GM19239 (cell line): ENCODE measurements around the gene TTC33.

ENCODE experiments used
- DNase-seq: peaks from one replicate; pipeline ENCODE4 v3.0.0; 2011; ENCODE audit warnings: low spot score; ENCODE audit not compliant: insufficient read length
- FAIRE-seq: peaks from 2 replicates; lab custom pipeline; 2011; peaks lifted over from hg19 to GRCh38; lab: Jason Lieb, UNC

TTC33 gene

GRCh38 chr5:40554054-40554453, 201.7 kb downstream of the TTC33 start:
- FAIRE-seq (no peak), DNase-seq (no peak)

DNA sequence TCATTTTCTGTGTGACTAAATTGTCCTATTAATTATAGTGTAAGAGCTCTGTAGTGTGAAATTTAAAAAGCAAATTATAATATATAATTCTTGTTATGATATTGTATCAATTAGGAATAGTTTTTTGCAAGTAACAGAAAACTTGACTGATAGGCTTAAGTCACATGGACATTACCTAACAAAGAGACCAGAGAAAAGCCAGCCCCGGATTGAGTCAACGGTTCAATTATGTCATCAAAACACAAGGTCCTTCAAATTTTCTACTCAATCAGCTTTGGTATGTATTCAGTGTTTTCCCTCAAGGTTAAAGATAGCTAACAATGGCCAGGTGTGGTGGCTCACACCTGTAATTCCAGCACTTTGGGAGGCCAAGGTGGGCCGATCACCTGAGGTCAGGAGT, 202.8 kb downstream of the TTC33 start:
- FAIRE-seq, result no peak

GRCh38 chr5:40551496-40552491, 204.0 kb downstream of the TTC33 start:
- DNase-seq, result no peak
- FAIRE-seq, result no peak

More for the DNA sequence above, 202.8 kb downstream of the TTC33 start:
- DNase-seq, result no peak

DNA sequence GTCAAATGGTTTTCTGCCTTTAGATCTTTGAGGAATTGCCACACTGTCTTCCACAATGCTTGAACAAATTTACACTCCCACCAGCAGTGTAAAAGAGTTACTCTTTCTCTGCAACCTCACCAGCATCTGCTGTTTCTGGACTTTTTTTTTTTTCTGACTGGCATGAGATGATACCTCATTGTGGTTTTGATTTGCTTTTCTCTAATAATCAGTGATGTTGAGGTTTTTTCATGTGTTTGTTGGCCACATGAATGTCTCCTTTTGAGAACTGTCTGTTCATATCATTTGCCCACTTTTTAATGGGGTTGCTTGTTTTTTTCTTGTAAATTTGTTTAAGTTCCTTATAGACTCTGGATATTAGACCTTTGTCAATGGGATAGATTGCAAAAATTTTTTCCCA, 205.3 kb downstream of the TTC33 start:
- no peak for DNase-seq
- FAIRE-seq, result no peak

DNA sequence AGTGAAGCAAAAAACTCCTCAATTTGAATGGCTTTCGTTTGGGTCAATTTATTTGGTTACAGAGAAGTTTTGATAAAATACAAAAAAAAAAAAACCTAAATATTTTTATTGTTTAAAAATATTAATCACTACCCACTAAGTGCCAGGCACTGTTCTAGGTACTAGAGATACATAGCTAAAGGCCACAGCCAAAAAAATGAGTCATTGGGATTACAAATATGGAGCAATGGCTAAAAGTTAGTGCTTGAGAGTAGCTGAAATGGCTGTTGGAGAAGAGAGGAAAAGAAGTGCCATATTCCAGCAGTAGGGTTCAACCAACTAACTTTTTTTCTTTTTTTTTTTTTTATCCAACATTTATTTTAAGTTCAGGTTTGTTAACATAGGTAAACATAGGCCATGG, 206.1 kb downstream of the TTC33 start:
- DNase-seq (no peak), FAIRE-seq (no peak)

DNA sequence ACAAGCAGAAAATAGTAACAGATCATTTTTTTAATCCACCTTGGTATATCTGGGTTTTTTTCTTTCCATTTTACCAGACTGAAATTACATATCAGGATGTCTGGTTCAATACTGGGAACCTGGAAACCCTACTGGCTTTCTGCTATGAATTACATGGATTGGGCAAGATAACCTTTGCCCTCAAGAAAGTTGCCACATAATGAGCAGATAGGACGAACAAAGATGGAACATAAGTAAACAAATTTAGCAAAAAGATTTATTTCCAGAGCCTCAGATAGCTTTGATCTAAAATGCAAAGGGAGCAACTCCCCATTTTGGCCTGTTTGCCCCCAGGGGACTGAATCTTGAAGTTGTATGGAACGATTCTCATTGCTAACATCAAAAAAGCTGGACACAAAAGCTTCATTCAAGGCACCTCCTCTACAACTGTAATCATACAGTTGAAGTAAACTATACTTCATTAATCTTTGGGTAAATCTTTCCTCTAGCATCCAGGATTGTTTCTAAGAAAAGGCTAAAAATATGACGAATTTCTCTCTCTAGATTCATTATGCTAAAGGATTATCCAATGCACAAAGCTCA, 207.7 kb downstream of the TTC33 start:
- FAIRE-seq (no peak), DNase-seq (no peak)

DNA sequence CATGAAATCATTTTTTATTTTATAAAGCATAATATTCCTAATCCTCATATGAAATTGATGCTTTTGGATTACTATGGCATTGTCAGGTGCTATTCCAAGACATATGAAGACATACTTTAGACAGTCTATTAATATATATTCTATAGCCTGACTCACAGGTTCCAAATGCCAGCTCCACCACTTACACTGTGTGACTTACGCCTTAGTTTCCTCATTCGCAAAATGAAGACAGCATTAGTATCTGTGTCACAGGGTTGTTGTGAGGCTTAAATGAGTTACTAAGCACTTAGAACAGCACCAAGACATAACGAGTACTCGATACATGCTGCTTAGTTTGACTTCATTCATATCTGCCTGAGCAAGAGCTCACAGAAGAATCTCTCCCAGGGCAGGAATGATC, 208.2 kb downstream of the TTC33 start:
- FAIRE-seq, result no peak
- DNase-seq, result no peak

GRCh38 chr5:40540301-40540700, 215.5 kb downstream of the TTC33 start:
- DNase-seq, result no peak
- no peak for FAIRE-seq

DNA sequence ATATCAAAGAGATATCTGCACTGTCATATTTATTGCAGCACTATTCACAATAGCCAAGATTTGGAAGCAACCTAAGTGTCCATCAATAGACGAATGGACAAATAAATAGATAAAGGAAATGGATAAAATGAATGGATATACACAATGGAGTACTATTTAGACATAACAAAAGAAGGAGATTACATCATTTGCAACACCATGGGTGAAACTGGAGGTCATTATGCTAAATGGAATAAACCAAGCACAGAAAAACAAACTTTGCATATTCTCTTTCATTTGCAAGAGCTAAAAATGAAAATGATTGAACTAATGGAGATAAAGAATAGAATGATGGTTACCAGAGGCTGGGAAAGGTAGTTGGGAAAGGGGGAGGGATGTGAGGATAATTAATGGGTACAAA, 231.1 kb downstream of the TTC33 start:
- no peak for DNase-seq
- no peak for FAIRE-seq

GRCh38 chr5:40521925-40522324, 233.8 kb downstream of the TTC33 start:
- FAIRE-seq (no peak), DNase-seq (no peak)

DNA sequence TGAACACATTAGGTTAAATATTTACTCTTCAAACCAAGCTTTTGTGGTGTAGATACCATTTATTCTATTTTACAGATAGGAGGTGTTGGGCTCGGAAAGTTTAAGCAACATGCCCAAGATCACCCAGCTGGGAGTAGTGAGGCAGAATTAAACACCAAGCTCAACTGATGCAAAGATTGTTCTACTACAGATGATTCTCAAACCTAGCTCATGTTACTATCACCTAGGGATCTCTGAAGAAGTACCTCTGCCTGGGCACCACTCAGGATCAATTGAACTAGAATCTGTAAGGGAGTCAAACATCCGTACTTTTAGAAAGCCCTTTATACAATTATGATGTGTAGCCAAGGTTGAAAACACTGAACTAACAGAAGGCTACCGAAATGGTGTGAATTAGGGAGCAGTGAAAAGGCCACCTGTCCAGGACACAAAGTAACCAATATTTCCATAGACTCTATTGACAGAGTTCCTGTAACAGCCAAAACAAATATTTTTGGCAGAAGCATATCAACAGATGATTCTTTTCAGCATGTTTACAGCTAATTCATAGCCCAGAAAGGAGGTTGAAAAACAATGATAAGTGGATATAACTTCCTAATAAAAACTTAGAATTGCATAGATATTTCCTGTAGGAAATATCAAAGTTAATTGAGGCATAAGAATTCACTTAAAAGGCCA, 234.5 kb downstream of the TTC33 start:
- no peak for DNase-seq
- FAIRE-seq, result no peak

GRCh38 chr5:40518485-40518917, 237.3 kb downstream of the TTC33 start:
- DNase-seq (no peak), FAIRE-seq (no peak)

- no peak for DNase-seq
- no peak for FAIRE-seq
These were observed 240.3 kb downstream of the TTC33 start for GRCh38 chr5:40515476-40515875.

DNA sequence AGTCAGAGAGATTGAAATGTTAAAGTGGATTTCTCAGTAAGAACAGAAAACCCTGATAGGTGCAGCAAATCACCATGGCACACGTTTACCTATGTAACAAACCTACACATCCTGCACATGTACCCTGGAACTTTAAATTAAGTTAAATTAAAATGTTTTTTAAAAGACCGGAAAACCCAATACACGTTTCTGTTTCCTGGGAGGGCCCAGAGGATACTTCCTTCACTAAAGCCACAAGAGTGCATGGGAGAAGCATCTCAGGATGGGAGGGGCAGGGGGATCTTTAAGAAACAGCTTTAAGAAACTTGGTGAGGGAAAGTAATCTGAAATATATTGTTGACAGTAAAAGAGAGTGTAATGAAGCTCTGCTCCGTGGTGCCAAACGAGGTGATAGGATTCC, 240.8 kb downstream of the TTC33 start:
- no peak for FAIRE-seq
- no peak for DNase-seq

- no peak for DNase-seq
- no peak for FAIRE-seq
These were observed 244.0 kb downstream of the TTC33 start for GRCh38 chr5:40511801-40512200.

- FAIRE-seq, result no peak
- DNase-seq, result no peak
These were observed 248.7 kb downstream of the TTC33 start for GRCh38 chr5:40507095-40507494.

DNA sequence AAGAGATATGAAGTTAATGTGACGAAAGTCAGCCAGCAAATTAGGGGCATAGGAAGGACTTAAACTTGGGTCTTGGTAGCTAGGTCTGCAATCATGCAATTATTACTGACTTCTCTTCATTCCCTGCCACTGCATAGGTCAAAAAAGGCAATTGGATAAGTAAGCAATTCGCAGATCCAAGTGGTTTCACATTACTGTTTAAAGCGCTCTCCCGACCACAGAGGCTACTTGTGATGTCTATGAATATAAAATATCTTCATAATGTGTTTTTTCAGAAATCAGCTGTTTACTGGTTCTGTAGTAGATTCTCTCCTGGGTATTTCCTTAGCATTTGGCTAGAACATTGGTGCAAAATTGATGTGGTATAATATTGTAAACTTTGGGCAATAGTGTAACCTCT, 250.7 kb downstream of the TTC33 start:
- no peak for DNase-seq
- no peak for FAIRE-seq

- peak; percentile 39 for FAIRE-seq
- DNase-seq, result no peak
These were observed 252.3 kb downstream of the TTC33 start for GRCh38 chr5:40503439-40503838.

DNA sequence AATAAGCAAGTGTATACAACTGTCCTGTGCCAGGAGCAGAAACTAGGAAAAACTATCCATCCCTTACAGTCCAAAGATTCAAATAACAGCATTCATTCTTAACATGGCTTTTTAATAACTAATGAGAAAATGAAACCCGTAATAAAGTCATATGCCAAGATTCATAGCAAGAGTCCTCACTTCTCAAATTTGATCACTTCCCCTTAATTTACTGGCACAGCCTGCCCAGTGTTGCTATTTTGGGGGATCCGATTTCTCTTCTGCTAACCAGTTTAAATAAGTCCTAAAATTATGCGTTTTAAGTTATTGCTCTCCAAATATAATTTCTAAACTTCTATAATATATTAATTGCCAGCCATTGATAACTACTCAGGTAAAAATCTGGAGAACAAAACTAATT, 253.0 kb downstream of the TTC33 start:
- FAIRE-seq (peak; percentile 75), DNase-seq (no peak)

GRCh38 chr5:40501711-40502444, 253.9 kb downstream of the TTC33 start:
- FAIRE-seq (no peak), DNase-seq (no peak)
